Measurements from ENCODE around the gene NNT. TPM values are rescaled to one million over a fixed set of nuclear protein-coding genes. Genes with fewer than 3 reads are reported as not detected.

The NNT gene
- total and polyA plus RNA-seq, 8 donors: 72.4 to 112 (median 85.1) TPM

- Histone ChIP-seq H3K27me3 (no peaks in the 10 kb centered on the region), H3K36me3 (peaks cover 0 to 32% of the 10 kb centered on the region in 2 donors), H3K27ac (no peak overlapping the region), H3K9me3 (no peaks in the 10 kb centered on the region), H3K4me3 (no peak overlapping the region), H3K4me1 (no peaks in the 10 kb centered on the region)
- no peak for TF ChIP-seq CTCF (IDR thresholded peaks at IDR 0.05)
- ATAC-seq: no peak
- DNase-seq: no peak
- intact Hi-C loops (cut with DNase I): no loop called here
These were observed 77.3 kb downstream of the NNT start for GRCh38 chr5:43680286-43680685.

DNA sequence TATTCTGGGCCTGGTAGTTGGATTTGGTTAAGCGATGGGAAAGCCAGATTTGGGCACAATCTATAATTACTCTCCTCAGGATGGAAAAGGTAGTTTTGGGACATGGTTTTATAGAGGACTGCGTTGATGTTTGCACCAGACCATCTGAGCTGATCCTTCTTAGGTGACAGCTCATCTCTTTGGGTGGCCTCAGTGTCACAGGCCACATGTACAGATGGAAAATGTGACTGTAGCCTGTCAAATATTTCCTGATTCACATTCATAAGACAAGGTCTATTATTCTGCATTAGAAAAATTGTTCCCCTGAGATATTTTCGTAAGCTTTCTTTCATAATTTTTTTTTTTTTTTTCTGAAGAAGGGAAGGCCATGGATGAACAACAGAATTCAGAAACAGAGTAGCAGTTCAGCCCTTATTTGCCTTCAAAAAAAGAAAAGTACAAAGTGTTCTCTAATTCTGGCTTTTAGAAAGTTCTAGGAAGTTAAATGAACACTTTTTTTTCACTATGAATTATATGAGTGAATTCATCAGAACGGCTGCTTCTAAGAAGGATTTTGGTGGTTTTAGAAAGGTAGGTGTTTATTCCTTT, 81.0 kb downstream of the NNT start:
- Histone ChIP-seq H3K4me3 (no peak overlapping the region), H3K27ac (no peak overlapping the region), H3K9me3 (no peaks in the 10 kb centered on the region), H3K27me3 (no peaks in the 10 kb centered on the region), H3K4me1 (no peaks in the 10 kb centered on the region), H3K36me3 (peaks cover 0 to 22% of the 10 kb centered on the region in 2 donors)
- intact Hi-C loops (cut with DNase I): no loop called here
- TF ChIP-seq CTCF (IDR thresholded peaks at IDR 0.05): no peak
- ATAC-seq: no peak
- DNase-seq: no peak

DNA sequence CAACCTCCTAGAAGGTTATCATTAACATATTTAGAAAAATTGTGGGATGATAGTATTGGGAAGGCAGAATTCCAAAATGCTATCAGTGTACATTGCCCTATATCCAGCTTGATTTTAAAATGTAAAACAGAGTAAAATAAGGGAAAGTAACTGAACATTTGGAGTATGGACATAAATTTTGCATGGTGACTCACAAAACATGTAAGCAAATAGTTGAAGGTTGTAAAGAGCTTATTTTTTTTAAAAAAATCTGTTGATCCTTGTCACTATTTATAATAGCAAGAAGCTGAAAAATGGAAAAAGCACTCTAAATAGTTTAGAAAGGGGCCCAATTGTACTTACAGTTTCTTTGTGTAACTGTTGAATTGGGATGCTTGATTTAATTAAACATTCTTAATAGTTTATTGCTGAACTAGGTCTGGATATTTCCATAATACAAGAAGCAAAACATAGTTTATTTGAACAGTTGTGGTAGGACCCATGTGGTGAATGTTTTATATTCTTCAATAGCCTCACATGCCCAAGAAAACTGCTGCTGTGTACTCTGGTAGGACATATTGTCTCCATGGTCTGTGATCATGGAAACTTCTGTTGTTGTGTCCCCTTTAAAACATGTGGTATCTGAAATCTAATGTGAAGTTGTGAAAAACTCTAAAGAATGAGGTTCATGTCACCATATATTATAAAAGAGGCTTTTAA, 82.4 kb downstream of the NNT start:
- ATAC-seq: no peak
- H3K27ac ChIP-seq: no peak overlapping the region
- no peak for TF ChIP-seq CTCF (IDR thresholded peaks at IDR 0.05)
- intact Hi-C loops (cut with DNase I): no loop called here
- no peak overlapping the region for H3K4me3 ChIP-seq
- H3K27me3 ChIP-seq: no peaks in the 10 kb centered on the region
- H3K9me3 ChIP-seq: no peaks in the 10 kb centered on the region
- H3K4me1 ChIP-seq: no peaks in the 10 kb centered on the region
- DNase-seq: no peak
- H3K36me3 ChIP-seq: peaks cover 0 to 26% of the 10 kb centered on the region in 2 donors

- ATAC-seq: no peak
- no peak for TF ChIP-seq CTCF (IDR thresholded peaks at IDR 0.05)
- Histone ChIP-seq H3K4me1 (no peaks in the 10 kb centered on the region), H3K36me3 (peaks cover 0 to 14% of the 10 kb centered on the region in 2 donors), H3K9me3 (no peaks in the 10 kb centered on the region), H3K27me3 (no peaks in the 10 kb centered on the region), H3K4me3 (no peak overlapping the region), H3K27ac (no peak overlapping the region)
- no peak for DNase-seq
- intact Hi-C loops (cut with DNase I): no loop called here
These were observed 84.3 kb downstream of the NNT start for GRCh38 chr5:43687275-43687674.

DNA sequence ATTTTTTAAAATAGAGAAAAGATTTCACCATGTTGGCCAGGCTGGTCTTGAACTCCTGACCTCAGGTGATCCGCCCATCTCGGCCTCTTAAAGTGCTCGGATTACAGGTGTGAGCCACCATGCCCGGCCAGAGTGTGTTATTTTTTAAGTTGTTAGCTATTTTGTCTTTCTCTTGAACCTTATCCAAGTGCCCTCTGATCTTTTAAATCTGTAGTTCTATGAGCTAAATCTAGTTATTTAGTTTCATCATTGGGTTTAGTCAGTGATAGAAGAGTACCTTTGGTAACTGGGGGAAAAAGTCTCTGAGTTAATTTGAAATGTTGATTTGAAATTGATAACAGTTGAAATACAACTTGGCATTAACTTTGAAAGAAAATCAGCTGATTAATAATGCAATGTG, 88.3 kb downstream of the NNT start:
- ATAC-seq (no peak), DNase-seq (no peak)
- Histone ChIP-seq H3K9me3 (peaks cover 0 to 5% of the 10 kb centered on the region in 2 donors), H3K27me3 (no peaks in the 10 kb centered on the region), H3K36me3 (peaks cover 0 to 7% of the 10 kb centered on the region in 2 donors), H3K4me1 (no peaks in the 10 kb centered on the region), H3K4me3 (no peak overlapping the region), H3K27ac (no peak overlapping the region)
- intact Hi-C loops (cut with DNase I): no loop called here
- no peak for TF ChIP-seq CTCF (IDR thresholded peaks at IDR 0.05)

All from left lung (tissue), 10 donors.